NCI-H82 treated with DMSO at 0.1 percent for 48 hours (cell line): ENCODE measurements around the gene FADS1.

Experiments
- DNase-seq: peaks from one replicate; lab custom pipeline; 2025; ENCODE audit not compliant: unreplicated experiment; lab: John Stamatoyannopoulos, UW

FADS1 gene

DNA sequence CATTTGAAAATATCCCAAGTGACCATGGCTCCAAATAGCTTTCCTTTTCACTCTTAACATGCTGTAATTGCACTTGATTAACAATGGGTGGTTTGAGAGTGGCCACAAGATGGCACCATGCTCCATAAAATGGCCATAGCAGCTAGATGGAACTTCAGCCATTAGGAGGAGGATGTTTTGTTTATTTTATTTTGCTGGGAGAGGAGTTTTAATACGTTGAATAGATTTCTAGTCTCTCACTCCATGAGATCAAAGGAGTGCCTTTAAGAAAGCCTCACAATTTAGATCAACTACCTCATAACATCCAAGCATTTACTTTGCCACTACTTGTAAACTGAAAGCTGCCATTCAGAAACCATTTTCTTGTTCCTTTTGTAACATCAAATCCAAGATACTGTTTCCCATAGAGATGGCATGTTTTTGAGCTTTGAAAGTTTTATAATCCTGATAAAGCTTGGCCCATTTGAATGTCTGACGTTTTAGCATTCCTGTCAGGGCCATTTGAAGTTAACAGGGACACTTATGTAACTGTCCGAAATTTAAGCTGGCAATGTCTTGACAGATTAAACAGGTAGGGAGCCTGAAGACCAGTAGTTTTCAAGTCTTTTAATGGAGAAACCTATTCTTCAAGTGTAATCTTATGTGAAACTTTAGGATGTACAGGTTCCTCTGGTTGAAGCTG, 19.4 kb downstream of the FADS1 start:
- DNase-seq, result peak; percentile 22

DNA sequence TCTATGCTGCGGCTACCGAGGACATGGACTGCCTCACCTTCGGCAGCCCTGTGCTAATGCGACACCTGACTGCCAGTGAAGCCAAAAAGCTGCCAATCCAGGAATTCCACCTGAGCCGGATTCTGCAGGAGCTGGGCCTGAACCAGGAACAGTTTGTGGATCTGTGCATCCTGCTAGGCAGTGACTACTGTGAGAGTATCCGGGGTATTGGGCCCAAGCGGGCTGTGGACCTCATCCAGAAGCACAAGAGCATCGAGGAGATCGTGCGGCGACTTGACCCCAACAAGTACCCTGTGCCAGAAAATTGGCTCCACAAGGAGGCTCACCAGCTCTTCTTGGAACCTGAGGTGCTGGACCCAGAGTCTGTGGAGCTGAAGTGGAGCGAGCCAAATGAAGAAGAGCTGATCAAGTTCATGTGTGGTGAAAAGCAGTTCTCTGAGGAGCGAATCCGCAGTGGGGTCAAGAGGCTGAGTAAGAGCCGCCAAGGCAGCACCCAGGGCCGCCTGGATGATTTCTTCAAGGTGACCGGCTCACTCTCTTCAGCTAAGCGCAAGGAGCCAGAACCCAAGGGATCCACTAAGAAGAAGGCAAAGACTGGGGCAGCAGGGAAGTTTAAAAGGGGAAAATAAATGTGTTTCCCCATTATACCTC, 20.8 kb downstream of the FADS1 start:
- DNase-seq, result no peak

DNA sequence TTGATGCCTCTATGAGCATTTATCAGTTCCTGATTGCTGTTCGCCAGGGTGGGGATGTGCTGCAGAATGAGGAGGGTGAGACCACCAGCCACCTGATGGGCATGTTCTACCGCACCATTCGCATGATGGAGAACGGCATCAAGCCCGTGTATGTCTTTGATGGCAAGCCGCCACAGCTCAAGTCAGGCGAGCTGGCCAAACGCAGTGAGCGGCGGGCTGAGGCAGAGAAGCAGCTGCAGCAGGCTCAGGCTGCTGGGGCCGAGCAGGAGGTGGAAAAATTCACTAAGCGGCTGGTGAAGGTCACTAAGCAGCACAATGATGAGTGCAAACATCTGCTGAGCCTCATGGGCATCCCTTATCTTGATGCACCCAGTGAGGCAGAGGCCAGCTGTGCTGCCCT, 21.3 kb downstream of the FADS1 start:
- no peak for DNase-seq

DNA sequence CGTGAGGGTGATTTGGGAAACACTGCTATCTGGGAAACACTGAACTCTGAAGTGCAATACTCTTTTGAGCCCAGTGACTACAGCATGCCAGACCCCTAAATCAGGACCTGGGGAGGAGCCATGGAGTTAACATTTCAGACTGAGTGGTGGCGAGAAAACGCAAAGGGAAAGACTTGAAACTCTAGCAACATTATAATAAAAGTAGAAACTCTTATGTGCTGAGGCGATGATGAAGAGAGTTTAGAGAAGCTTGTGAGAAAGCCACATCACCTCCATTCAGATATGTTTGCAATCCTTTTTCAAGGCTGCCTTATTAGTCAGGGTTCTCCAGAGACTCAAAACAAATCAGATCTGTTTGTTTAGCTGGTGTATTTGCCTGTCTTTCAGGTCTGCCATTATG, 22.2 kb downstream of the FADS1 start:
- DNase-seq, result no peak

DNA sequence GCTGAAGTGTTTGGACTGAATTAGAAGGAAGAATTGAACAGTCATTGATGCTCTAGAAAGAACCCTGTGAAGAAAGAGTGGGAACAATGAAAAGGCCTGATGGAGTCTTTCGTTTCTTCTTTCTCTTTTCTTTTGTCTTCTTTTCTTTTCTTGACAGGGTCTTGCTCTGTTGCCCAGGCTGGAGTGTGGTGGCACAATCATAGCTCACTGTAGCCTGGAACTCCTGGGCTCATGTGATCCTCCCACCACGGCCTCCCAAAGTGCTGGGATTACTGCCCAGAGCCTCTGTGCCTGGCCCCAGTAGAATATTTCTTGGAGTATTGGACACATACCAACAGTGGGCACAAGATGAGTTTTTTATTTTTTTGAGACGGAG, 23.0 kb downstream of the FADS1 start:
- DNase-seq, result no peak

DNA sequence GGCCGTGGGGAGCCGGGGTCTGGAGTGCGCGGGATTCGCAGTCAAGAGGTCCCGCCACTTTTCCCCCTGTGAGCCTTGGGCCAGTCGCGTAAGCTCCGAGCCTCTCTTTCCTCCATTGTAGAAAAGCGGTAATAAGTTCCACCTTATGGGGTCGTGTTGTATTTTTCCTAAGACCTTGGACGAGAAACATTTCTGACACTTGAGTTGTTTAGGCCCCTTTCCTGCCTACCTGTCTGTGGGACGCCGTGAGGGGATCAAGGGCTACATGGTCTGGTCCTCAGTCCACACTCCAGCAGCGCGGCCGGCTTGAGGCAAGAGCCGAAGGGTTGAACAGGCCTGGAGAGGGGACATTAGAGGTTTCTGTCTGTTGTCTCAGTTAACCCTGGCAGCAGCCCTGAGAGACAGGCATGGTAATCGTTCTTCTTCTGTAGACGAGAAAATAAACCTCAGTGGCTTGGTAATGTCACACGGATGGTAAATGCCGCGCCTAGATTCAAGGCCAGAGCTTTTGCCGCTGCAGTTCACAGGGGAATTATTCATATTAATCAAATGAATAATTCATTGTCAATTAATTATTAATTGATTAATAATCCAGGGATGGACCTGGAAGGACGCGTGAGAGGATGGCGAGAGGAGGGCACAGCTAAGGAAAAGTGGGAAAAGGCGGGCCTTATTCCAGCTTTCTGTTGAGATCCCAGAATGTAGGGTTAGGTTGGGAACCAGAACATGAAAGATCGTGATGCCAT, 23.5 kb downstream of the FADS1 start:
- DNase-seq, result peak; percentile 22

DNA sequence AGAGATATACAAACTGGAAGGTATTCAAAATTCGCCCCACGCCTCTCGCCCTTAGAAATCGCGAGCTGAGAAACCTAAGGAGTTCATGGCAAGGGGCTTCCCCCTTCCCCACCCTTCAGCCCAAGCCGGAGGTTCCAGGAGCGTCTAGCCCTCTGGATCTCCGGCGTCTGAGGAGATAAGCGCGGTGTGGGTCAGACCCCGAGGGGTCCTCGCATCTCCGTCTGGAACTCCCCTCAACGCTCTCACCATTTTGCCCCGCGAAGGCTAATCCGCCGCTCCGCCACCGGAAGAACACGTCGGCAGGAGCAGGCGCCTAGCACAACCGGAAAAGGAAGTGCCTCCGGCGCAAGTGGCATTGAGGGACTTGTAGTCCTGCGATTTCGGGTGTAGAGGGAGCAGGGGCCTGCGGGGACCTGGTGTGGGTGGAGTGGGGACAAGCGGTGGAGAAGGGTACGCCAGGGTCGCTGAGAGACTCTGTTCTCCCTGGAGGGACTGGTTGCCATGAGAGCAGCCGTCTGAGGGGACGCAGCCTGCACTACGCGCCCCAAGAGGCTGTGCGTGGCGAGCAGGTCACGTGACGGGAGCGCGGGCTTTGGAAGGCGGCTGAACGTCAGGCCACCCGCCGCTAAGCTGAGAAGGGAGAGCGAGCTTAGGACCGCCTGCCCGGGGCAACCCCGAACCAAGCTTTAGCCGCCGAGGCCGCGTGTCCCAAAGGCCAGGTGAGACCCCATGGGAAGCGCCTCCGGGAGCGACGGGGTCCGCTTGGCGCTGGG, 24.3 kb downstream of the FADS1 start, which contains the start of the genes FEN1 and TMEM258:
TSS of gene FEN1 (plus strand) at position 602 of the 773 bp plus-strand sequence. CDS start 2,451 bp downstream, outside the sequence.
TSS of gene TMEM258 (minus strand) at position 290 of the 773 bp plus-strand sequence. CDS start at position 249, 41 bp downstream.
- DNase-seq, result peak; percentile 74

DNA sequence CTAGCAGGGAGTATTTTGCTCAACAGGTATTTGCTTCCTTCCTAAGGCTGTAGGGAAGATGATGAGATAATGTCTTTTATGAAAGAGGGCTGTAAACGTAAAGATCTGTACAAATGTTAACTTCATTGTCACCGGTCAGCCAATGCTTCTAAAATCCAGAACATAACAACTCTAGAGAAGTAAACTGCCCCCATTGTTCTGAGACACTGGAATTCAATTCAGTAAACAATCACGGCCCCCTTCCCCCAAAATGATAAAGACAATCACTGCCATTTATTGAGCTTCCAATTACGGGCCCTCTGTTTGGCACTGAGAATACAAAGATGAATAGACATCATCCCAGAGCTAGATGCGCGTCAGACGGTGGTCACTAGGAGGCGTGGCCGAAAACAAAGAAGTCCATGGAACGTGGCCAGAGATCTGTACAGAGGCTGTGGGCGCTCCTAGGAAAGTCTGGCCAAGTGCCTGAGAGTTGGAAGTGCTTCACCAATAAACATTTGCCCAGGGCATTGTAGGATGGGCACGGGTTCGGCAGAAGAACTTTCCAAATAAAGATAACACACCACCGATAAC, 25.0 kb downstream of the FADS1 start:
- DNase-seq, result peak; percentile 27

DNA sequence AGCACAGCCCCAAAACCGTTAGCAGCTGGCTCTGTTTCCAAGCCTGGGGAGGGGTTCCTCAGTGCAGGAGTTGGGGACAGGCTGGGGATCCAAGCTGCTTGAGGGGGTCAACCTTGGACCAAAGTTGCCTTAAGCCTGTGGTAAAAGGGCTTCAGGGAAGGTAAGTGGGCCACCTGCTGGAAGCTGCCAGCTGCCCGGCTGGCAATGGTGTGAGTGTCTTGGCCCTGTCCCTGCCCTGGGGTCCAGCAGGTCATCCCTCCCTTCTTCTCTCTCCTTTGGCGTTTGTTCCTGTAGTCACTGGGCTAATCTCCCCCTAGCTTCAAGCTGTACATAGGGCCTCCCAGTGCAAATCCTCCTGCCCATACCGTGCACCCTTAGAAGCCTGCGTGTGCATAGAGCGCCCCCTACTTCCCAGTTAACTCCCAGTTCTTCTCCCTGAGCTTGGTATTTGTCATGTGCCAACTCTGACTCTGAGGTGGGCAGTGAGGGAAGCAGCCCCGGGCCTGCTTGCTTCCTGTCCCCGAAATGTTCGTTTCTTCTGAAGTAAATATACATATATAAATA, 28.8 kb downstream of the FADS1 start:
- peak; percentile 45 for DNase-seq

DNA sequence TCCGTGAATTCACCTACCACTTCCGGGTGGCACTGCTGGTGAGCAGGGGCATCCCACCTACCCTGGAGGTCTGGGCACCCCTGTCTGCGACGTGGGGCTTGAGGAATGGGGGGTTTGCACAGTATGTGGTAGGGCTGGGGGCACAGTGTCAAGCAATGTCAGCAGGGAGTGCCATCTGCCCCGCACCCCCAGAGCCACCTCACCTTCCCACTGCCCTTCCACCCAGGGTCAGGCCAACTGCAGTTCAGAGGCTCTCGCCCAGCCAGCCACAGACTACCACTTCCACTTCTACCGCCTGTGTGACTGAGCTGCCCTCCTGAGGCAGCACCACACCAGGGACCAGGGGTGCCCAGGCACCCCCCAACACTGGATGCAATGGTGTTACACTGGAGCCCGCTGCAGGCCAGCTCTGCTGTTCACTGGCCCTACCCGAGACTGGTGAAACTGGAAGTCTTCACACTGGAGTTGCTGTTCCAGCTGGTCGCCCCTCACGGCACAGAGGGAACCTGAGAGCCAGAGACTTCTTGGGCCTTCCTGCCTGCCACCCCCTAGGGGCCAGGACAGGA, 30.9 kb downstream of the FADS1 start:
- DNase-seq, result no peak

DNA sequence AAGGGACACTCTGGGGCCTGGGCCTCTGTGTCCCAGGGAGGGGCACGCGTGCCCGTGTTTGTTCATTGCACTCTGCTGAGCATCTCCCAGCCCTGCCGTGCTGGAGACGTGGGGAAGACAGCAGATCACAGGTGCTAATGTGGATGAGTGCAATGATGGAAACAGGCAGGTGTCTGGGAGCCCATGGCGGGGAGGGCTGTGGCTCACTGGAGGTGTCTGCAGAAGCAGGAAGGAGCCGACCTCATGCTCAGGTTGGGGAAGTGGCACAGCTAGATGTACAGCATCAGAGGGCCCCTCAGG, 32.3 kb downstream of the FADS1 start:
- DNase-seq, result no peak

DNA sequence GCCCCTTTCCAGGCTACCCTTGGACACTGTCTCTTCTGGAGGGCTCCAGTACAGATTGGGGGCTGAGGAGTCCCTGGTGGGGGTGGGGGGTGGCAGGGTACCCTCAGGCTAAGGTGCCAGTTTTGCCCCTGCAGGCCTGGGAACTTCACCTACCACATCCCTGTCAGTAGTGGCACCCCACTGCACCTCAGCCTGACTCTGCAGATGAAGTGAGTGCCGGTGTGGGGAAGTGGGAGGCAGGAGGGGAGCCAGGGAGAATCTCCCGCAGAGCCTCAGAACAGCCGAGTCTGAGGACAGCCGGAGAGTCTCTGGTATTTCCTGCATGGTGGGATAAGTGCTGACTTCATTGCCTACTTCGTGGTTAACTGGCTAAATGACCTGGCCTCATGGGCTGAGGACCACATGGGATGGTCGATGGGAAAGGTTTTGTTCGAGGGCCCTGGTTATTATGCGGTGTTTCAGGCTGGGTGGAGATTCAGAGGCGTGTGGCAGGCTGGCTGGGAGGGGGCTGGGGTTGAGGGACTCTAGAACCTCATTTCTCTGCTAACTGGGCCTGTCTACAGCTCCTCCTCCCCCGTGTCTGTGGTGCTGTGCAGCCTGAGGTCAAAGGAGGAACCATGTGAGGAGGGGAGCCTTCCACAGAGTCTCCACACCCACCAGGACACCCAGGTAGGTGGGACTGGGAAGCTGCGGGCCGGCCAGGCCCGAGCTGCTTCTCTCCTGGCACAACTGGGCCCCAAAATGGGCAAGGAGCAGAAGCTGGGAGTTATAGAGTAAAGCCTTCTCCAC, 32.9 kb downstream of the FADS1 start:
- no peak for DNase-seq

DNA sequence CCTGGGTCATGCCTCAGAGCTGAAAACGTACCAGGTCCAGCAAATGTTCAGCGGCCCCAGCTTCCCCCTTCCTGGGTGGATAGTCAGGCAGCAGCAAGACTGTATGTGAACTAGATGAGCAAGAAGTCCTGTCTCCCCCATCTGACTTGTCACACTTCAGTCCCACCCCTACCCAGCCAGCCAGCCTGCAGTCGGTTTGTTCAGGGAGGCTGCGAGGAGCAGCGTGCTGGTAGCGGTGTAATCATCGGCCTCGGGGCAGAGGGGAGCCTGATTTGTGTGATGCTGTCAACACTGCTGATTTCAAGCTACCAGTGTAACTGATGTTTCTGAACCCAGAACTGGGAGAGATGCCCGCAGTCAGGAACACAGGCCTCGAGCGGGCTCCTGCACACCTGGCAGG, 34.0 kb downstream of the FADS1 start:
- no peak for DNase-seq

DNA sequence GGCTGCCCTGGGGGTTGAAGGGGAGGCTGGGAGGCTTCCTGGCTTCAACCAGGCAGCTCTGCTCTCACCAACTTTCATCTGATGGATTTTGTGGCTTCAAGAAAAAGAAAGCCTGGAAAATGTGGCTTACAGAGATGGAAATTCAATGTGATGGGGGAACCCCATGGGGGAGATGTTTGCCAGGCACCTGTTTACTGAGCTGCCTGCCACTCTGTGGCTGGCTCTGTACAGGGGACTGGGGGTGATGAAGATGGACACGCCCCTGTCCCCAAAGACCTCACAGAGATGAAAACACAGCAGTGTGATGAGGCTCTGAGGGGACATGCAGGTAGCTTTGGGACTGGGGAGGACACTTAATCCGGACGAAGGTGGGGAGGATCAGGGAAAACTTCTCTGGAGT, 34.5 kb downstream of the FADS1 start:
- no peak for DNase-seq

DNA sequence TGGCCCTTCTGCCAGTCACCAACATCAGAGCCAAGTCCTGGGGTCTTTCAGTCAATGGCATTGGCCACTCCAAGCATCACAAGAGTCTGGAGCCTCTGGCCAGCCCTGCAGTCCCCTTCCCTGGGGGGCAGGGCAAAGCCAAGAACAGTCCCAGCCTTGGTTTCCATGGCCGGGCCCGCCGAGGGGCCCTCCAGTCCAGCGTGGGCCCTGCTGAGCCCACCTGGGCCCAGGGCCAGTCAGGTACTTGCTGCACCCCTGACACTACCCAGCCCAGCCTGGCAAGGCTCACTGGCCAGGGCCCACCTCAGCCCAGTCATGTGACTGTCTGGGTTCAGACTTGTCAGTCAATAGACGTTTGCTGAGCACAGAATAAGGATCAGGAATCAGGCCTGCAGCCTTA, 35.2 kb downstream of the FADS1 start:
- no peak for DNase-seq

DNA sequence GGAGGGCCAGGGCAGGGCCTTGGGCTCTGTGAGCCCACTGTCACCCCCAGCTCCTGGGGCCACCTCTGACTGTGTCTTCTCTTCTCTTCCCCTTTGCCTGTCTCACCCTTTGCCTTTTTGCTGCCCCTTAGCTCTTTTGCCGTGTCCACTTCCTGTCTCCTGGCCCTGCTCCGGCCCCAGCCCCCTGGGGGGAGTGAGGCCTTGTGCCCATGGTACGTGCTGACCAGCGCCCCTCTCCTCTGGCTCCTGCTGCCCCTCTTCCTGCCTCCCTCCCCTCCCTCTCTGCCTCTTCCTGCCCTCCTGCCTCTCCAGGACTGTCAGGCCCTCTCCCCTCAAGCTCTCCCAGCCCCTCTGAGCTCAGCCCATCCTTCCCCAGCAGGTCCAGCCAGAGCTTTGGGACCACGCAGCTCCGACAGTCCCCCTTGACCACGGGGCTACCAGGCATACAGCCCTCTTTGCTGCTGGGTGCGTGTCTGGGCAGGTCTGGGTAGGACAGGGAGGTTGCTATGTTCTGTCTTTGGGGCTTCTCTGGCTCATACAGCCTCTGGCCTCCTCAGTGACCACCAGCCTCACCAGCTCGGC, 36.1 kb downstream of the FADS1 start:
- no peak for DNase-seq

DNA sequence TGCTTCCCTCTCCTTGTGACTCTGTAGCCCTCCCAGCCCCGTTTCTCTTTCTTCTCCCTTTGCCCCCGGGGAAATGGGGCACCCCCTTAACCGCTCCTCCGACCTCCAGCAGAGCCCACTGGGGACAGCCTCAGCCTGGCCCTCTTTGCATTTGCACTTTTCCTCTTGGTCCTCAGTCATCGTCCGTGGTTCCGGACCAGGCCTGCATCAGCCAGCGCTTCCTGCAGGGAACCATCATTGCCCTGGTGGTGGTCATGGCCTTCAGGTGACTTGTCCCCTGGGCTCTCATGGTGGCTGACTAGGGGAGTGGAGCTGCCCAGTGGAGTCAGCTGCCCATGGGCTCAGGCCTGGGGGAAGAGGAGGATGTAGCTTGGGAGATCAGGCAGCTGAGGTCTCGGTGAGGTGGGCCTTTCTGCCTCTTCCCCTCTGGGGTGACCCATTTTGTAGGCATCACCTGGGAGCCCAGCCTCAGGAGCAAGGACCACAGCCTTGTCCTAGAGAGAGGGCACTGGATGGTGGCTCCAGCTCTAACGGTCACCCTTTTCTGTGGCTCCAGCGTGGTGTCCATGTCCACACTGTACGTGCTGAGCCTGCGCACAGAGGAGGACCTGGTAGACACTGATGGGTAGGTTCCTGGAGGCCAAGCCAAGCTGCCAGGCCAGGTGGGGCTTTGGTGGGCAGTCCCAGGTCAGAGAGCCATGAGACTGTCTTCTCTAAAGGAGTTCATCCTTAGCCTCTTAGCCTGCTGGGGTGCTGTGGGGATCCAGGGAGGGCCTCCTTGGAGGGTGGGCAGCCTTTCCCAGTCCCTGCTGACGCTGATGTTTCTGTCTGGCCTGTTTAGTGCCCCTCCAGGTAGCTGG, 36.9 kb downstream of the FADS1 start:
- no peak for DNase-seq

DNA sequence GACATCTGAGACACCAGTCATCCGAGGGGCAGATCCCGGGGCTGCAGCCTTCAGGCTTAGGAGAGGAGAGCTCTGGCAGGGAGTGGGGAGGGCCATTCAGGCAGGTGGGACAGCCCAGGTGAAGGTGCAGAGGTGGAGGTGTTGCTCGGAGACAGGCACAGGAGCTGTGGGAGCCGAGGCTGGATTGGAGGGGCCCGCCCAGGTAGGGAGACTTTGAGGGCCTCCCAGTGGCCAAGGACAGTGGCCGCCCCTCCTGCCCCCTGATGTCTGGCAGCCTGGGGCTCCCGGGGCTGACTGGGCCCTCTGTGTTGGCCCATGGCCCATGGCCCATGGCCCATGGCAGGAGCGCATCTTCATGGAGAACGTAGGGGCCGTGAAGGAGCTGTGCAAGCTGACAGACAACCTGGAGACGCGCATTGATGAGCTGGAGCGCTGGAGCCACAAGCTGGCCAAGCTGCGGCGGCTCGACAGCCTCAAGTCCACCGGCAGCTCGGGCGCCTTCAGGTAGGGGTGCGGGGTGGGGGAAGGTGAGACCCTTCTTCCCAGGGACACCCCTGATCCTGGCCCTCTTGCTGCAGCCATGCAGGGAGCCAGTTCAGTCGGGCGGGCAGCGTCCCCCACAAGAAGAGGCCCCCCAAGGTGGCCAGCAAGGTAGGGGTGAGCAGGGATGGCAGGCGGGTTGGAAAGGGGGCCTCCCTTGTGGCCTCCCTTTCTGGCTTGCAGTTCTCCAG, 37.7 kb downstream of the FADS1 start:
- DNase-seq, result no peak
